GM12878 (cell line): ENCODE results near the gene CNTNAP2.

Experiments used
- CEBPB ChIP-seq, 2 experiments: fragments of 150-350 bp in 1 of 2; IDR thresholded peaks; 2 replicates each; pipeline ENCODE4 v1.6.1; 2012 to 2014; ENCODE audit warnings: low read depth in 2 of 2, low read length in 2 of 2, borderline replicate concordance in 1 of 2, inconsistent platforms in 1 of 2
- CHD1 ChIP-seq: IDR thresholded peaks from 2 replicates; pipeline ENCODE4 v1.6.1; 2012; ENCODE audit warnings: low read depth, low read length, improper control_type of control experiment
- NFYA ChIP-seq: IDR thresholded peaks from 2 replicates; pipeline ENCODE4 v1.6.1; 2011; ENCODE audit warnings: low read depth, mild to moderate bottlenecking, low read length, improper control_type of control experiment, borderline replicate concordance
- POLR2AphosphoS5 ChIP-seq: IDR thresholded peaks from 2 replicates; pipeline ENCODE4 v1.6.1; 2011; ENCODE audit warnings: mild to moderate bottlenecking, low read length, inconsistent platforms
- RAD21 ChIP-seq: IDR thresholded peaks from 2 replicates; pipeline ENCODE4 v1.6.1; 2011; ENCODE audit warnings: mild to moderate bottlenecking, low read depth, low read length, moderate library complexity; ENCODE audit not compliant: insufficient read depth
- SMC3 ChIP-seq: IDR thresholded peaks from 2 replicates; pipeline ENCODE4 v1.6.1; 2011; ENCODE audit warnings: low read length, improper control_type of control experiment, borderline replicate concordance
- SPI1 ChIP-seq: IDR thresholded peaks from 2 replicates; pipeline ENCODE4 v1.6.1; 2011; ENCODE audit warnings: low read depth, mild to moderate bottlenecking, low read length, moderate library complexity, borderline replicate concordance; ENCODE audit not compliant: insufficient read depth
- TF ChIP-seq, protein P1 (sequence below): IDR thresholded peaks from 2 replicates; pipeline ENCODE4 v1.6.1; 2012; ENCODE audit warnings: low read depth, low read length, improper control_type of control experiment
- TF ChIP-seq, protein P2 (sequence below), 3 experiments: IDR thresholded peaks in 2 of 3; conservative IDR thresholded peaks in 1 of 3; 2 replicates each; pipeline ENCODE4 v1.5.1; 2011; ENCODE audit warnings: low read depth in 3 of 3, low read length in 3 of 3, mild to moderate bottlenecking in 3 of 3, control low read depth in 2 of 3, moderate library complexity in 2 of 3, inconsistent platforms in 1 of 3, mixed read lengths in 1 of 3; ENCODE audit not compliant: control insufficient read depth in 2 of 3, insufficient read depth in 1 of 3; ENCODE audit errors: extremely low read depth in 1 of 3
- TF ChIP-seq, protein P3 (sequence below): IDR thresholded peaks from 2 replicates; pipeline ENCODE4 v1.6.1; 2012; ENCODE audit warnings: low read depth, low read length, improper control_type of control experiment

DNA sequence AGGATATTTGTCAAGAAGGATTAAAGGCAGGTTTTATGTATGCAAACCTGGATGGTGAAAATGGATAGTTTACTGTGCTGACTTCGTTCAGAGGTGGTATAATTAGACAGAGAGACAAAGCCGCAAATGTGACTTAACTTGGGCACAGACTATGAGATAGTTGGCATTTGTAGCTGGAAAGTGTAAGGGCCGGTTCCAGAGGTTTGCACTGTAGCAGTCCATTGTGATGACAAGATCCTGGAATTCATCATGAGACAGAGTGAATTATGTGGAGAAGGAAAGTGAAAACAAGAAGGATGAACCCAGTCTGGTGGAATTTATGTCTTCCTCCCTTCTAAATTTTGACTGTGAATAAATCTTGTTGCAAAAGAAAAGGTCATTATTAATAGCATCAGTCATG is 139.0 kb downstream of the CNTNAP2 start:
- TF ChIP-seq, protein P1, sequence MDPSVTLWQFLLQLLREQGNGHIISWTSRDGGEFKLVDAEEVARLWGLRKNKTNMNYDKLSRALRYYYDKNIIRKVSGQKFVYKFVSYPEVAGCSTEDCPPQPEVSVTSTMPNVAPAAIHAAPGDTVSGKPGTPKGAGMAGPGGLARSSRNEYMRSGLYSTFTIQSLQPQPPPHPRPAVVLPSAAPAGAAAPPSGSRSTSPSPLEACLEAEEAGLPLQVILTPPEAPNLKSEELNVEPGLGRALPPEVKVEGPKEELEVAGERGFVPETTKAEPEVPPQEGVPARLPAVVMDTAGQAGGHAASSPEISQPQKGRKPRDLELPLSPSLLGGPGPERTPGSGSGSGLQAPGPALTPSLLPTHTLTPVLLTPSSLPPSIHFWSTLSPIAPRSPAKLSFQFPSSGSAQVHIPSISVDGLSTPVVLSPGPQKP: no peak
- TF ChIP-seq CEBPB (IDR thresholded peaks at IDR 0.05; ENCODE audit: borderline replicate concordance in 1 of 2, low read depth in 2 of 2, low read length in 2 of 2) (no peak), RAD21 (no peak), NFYA (no peak), SMC3 (no peak), SPI1 (no peak), CHD1 (no peak), POLR2AphosphoS5 (no peak)
- TF ChIP-seq, protein P2, sequence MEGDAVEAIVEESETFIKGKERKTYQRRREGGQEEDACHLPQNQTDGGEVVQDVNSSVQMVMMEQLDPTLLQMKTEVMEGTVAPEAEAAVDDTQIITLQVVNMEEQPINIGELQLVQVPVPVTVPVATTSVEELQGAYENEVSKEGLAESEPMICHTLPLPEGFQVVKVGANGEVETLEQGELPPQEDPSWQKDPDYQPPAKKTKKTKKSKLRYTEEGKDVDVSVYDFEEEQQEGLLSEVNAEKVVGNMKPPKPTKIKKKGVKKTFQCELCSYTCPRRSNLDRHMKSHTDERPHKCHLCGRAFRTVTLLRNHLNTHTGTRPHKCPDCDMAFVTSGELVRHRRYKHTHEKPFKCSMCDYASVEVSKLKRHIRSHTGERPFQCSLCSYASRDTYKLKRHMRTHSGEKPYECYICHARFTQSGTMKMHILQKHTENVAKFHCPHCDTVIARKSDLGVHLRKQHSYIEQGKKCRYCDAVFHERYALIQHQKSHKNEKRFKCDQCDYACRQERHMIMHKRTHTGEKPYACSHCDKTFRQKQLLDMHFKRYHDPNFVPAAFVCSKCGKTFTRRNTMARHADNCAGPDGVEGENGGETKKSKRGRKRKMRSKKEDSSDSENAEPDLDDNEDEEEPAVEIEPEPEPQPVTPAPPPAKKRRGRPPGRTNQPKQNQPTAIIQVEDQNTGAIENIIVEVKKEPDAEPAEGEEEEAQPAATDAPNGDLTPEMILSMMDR (IDR thresholded peaks at IDR 0.05 in 2 of 3, conservative IDR thresholded peaks at IDR 0.05 in 1 of 3; ENCODE audit: control insufficient read depth in 2 of 3, extremely low read depth in 1 of 3, insufficient read depth in 1 of 3, low read depth in 3 of 3, low read length in 3 of 3): no peak
- TF ChIP-seq, protein P3, sequence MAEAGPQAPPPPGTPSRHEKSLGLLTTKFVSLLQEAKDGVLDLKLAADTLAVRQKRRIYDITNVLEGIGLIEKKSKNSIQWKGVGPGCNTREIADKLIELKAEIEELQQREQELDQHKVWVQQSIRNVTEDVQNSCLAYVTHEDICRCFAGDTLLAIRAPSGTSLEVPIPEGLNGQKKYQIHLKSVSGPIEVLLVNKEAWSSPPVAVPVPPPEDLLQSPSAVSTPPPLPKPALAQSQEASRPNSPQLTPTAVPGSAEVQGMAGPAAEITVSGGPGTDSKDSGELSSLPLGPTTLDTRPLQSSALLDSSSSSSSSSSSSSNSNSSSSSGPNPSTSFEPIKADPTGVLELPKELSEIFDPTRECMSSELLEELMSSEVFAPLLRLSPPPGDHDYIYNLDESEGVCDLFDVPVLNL: no peak
